Fibroblast of lung (primary cell): ENCODE measurements around the gene UST.

Source experiments
- EZH2 ChIP-seq: IDR thresholded peaks from 2 replicates; pipeline ENCODE4 v1.5.1; 2012; ENCODE audit warnings: low read length, control low read depth, mild to moderate bottlenecking; ENCODE audit errors: missing control alignments
- TF ChIP-seq, protein P1 (sequence below), 2 donors: IDR thresholded peaks in 1 of 2; conservative IDR thresholded peaks in 1 of 2; 1 replicate in 1 of 2; 2 replicates in 1 of 2; pipeline ENCODE4 v1.5.1; 2011 to 2012; ENCODE audit warnings: low read length in 2 of 2, control low read depth in 1 of 2, inconsistent platforms in 1 of 2, low read depth in 1 of 2, mild to moderate bottlenecking in 1 of 2

DNA sequence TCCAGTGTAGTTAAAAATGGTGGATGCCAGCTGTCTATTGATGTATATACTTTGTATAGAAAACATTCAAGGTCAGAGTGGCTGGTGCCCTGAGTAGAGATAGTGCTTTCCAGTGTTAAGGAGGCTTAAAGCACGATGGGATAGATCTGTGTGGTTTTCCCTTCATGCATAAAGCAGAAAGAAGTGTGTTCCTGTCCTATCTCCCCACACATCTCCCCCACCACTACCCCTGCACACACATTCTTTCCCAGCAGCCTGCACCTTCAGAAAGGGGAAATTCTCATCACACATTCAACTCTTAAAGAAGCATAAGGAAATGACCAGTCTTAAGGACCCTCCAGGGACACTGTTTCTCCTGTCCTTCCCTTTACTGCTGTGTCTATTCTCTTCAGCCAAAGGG is 349.0 kb downstream of the UST start:
- TF ChIP-seq, protein P1, sequence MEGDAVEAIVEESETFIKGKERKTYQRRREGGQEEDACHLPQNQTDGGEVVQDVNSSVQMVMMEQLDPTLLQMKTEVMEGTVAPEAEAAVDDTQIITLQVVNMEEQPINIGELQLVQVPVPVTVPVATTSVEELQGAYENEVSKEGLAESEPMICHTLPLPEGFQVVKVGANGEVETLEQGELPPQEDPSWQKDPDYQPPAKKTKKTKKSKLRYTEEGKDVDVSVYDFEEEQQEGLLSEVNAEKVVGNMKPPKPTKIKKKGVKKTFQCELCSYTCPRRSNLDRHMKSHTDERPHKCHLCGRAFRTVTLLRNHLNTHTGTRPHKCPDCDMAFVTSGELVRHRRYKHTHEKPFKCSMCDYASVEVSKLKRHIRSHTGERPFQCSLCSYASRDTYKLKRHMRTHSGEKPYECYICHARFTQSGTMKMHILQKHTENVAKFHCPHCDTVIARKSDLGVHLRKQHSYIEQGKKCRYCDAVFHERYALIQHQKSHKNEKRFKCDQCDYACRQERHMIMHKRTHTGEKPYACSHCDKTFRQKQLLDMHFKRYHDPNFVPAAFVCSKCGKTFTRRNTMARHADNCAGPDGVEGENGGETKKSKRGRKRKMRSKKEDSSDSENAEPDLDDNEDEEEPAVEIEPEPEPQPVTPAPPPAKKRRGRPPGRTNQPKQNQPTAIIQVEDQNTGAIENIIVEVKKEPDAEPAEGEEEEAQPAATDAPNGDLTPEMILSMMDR (conservative IDR thresholded peaks at IDR 0.05 in 1 of 2, IDR thresholded peaks at IDR 0.05 in 1 of 2; ENCODE audit: low read depth in 1 of 2, low read length in 2 of 2), result no peak
- TF ChIP-seq EZH2, result no peak
